OCI-LY7 (cell line): ENCODE measurements around the gene ZBTB39. TPM values are rescaled to one million over a fixed set of nuclear protein-coding genes. Genes with fewer than 3 reads are reported as not detected.

Source experiments
- BruUV-seq: library from RNA; stranded (reverse); fragments of 400-500 nt; replicated peaks from 2 replicates; lab custom pipeline; 2021; lab: Mats Ljungman, UMichigan
- CTCF ChIA-PET: fragments of 300-600 bp; sonication (Branson Sonifier 250); formaldehyde crosslinking; loops from one replicate; lab custom pipeline; 2022; ENCODE audit warnings: antibody characterized with exemption; ENCODE audit not compliant: unreplicated experiment; lab: Charles Lee
- POLR2A ChIA-PET: fragments of 300-600 bp; sonication (Branson Sonifier 250); formaldehyde crosslinking; loops from one replicate; lab custom pipeline; 2022; ENCODE audit warnings: antibody characterized with exemption; lab: Charles Lee
- DNase-seq: peaks from one replicate; pipeline ENCODE4 v3.0.0-alpha.2; 2015; ENCODE audit warnings: low spot score
- H2AFZ ChIP-seq: fragments of 200-600 bp; sonication (generic), shearing (Covaris generic); 2 replicates; pipeline ENCODE4 v1.6.1; 2014; ENCODE audit warnings: mild to moderate bottlenecking, antibody characterized with exemption, low read length, moderate library complexity
- H3K27ac ChIP-seq: fragments of 200-600 bp; sonication (generic); 2 replicates; pipeline ENCODE4 v1.5.1; 2014; ENCODE audit warnings: mixed run types, low read depth, mild to moderate bottlenecking, moderate library complexity, low read length, inconsistent platforms; ENCODE audit not compliant: poor library complexity, severe bottlenecking
- H3K36me3 ChIP-seq: fragments of 200-600 bp; sonication (generic); 2 replicates; pipeline ENCODE4 v1.6.1; 2014; ENCODE audit warnings: mild to moderate bottlenecking, antibody characterized with exemption, low read length, moderate library complexity, mixed read lengths; ENCODE audit not compliant: insufficient read depth
- H3K4me1 ChIP-seq: fragments of 200-600 bp; sonication (generic); 2 replicates; pipeline ENCODE4 v1.5.1; 2014; ENCODE audit warnings: mild to moderate bottlenecking, low read length; ENCODE audit not compliant: insufficient read depth, poor library complexity, severe bottlenecking
- H3K4me2 ChIP-seq: fragments of 200-600 bp; sonication (generic); 2 replicates; pipeline ENCODE4 v1.6.1; 2014; ENCODE audit warnings: mild to moderate bottlenecking, low read length
- H3K4me3 ChIP-seq: fragments of 200-600 bp; sonication (generic); 2 replicates; pipeline ENCODE4 v1.5.1; 2014; ENCODE audit warnings: mild to moderate bottlenecking, low read depth, low read length; ENCODE audit not compliant: poor library complexity, severe bottlenecking
- H3K79me2 ChIP-seq: fragments of 200-600 bp; sonication (generic); 2 replicates; pipeline ENCODE4 v1.6.1; 2016; ENCODE audit warnings: low read depth, mild to moderate bottlenecking, low read length, moderate library complexity, mixed read lengths; ENCODE audit not compliant: insufficient read depth
- H3K9me2 ChIP-seq: fragments of 200-600 bp; sonication (generic); 2 replicates; pipeline ENCODE4 v1.6.1; 2016; ENCODE audit warnings: mild to moderate bottlenecking, low read length, mixed read lengths; ENCODE audit not compliant: insufficient read depth
- H3K9me3 ChIP-seq: fragments of 200-600 bp; sonication (generic); 2 replicates; pipeline ENCODE4 v1.6.1; 2014; ENCODE audit warnings: mild to moderate bottlenecking, mixed run types, low read length, mixed read lengths
- H4K20me1 ChIP-seq: fragments of 200-600 bp; sonication (generic); 2 replicates; pipeline ENCODE4 v1.6.1; 2014; ENCODE audit warnings: mild to moderate bottlenecking, antibody characterized with exemption, low read length, moderate library complexity, mixed read lengths; ENCODE audit not compliant: insufficient read depth
- EZH2phosphoT487 ChIP-seq: fragments of 200-600 bp; sonication (generic); IDR thresholded peaks from 2 replicates; pipeline ENCODE4 v1.6.1; 2018; ENCODE audit warnings: low read depth, borderline replicate concordance, mild to moderate bottlenecking, mixed run types, antibody characterized with exemption, low read length, moderate library complexity, mixed read lengths
- intact Hi-C: fragments of 100-400 bp; cut with micrococcal nuclease; formaldehyde crosslinking; loops from one replicate; pipeline ENCODE4 v1.10.0; 2022; ENCODE audit not compliant: unreplicated experiment
- total RNA-seq, 2 experiments: library from RNA; depleted of rRNA in 1 of 2; stranded (reverse); fragments of >200 nt in 1 of 2; shearing (Covaris generic) in 1 of 2; gene quantifications; 2 replicates each; pipeline ENCODE4 v1.2.3, GENCODE V29; 2014 to 2022
- TF ChIP-seq, protein P1 (sequence below): fragments of 200-600 bp; sonication (generic); conservative IDR thresholded peaks from 2 replicates; pipeline ENCODE4 v1.5.1; 2014; ENCODE audit warnings: mild to moderate bottlenecking, antibody characterized with exemption, low read length, moderate library complexity, mixed read lengths

The ZBTB39 gene
- total RNA-seq, 2 experiments from 2014 or later, result 10.0 to 10.9 TPM

DNA sequence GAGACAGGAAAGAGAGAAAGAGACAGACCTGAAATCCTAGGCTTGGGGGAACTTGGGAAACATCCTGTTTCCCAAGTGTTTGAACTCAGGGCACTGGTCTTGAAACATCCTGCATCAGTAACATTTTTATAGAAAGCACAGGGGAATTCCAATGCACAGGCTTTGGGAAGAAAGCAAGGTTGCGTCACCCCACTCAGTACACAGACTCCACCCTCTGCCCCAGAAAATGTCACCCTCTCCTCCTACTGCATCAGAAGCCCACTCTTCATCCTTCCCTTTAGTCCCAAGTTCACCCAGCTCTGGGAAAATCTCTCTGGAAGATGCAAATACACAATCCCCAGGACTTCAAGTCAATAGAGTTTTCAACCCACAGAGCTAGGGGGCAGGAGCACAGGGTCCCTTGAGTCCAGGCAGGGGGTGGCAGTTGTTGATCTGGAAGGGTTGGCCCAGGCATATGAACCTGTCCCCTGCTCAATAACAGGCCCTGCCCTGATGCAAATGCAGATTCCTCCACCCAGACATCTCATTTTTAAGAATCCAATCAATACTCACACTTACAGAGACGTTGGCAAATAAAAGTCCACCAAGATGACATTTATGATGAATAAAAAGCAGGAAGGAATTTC is 50.6 kb downstream of the ZBTB39 start:
- no peak for DNase-seq
- Histone ChIP-seq H3K79me2 (no peaks in the 10 kb centered on the region), H2AFZ (no peak overlapping the region), H3K4me2 (no peak overlapping the region), H3K9me3 (no peaks in the 10 kb centered on the region), H3K36me3 (no peaks in the 10 kb centered on the region), H3K4me1 (no peaks in the 10 kb centered on the region), H3K9me2 (no peaks in the 10 kb centered on the region), H4K20me1 (no peaks in the 10 kb centered on the region), H3K27ac (no peak overlapping the region), H3K4me3 (no peak overlapping the region)
- BruUV-seq, result no TSS peak
- intact Hi-C loops, result no loop called here
- ChIA-PET POLR2A (interaction anchor here (1.1 kb wide), 1 partner anchor 32 kb away, joined by 3 read pairs; no protein-coding TSS in a partner anchor), CTCF (no interaction called here)
- TF ChIP-seq, protein P1, sequence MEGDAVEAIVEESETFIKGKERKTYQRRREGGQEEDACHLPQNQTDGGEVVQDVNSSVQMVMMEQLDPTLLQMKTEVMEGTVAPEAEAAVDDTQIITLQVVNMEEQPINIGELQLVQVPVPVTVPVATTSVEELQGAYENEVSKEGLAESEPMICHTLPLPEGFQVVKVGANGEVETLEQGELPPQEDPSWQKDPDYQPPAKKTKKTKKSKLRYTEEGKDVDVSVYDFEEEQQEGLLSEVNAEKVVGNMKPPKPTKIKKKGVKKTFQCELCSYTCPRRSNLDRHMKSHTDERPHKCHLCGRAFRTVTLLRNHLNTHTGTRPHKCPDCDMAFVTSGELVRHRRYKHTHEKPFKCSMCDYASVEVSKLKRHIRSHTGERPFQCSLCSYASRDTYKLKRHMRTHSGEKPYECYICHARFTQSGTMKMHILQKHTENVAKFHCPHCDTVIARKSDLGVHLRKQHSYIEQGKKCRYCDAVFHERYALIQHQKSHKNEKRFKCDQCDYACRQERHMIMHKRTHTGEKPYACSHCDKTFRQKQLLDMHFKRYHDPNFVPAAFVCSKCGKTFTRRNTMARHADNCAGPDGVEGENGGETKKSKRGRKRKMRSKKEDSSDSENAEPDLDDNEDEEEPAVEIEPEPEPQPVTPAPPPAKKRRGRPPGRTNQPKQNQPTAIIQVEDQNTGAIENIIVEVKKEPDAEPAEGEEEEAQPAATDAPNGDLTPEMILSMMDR, result no peak
- no peak for TF ChIP-seq EZH2phosphoT487

- no peaks in the 10 kb centered on the region for H3K9me2 ChIP-seq
- ChIA-PET POLR2A (no interaction called here), CTCF (no interaction called here)
- no peak overlapping the region for H3K27ac ChIP-seq
- TF ChIP-seq EZH2phosphoT487, result no peak
- TF ChIP-seq, protein P1, result no peak
- intact Hi-C loops, result no loop called here
- H3K36me3 ChIP-seq, result no peaks in the 10 kb centered on the region
- BruUV-seq, result no TSS peak
- no peak overlapping the region for H2AFZ ChIP-seq
- H3K9me3 ChIP-seq, result no peaks in the 10 kb centered on the region
- no peak for DNase-seq
- no peaks in the 10 kb centered on the region for H3K79me2 ChIP-seq
- no peak overlapping the region for H3K4me2 ChIP-seq
- no peaks in the 10 kb centered on the region for H4K20me1 ChIP-seq
- H3K4me3 ChIP-seq, result no peak overlapping the region
- H3K4me1 ChIP-seq, result no peaks in the 10 kb centered on the region
These were observed 51.4 kb downstream of the ZBTB39 start for GRCh38 chr12:56954958-56955355.

DNA sequence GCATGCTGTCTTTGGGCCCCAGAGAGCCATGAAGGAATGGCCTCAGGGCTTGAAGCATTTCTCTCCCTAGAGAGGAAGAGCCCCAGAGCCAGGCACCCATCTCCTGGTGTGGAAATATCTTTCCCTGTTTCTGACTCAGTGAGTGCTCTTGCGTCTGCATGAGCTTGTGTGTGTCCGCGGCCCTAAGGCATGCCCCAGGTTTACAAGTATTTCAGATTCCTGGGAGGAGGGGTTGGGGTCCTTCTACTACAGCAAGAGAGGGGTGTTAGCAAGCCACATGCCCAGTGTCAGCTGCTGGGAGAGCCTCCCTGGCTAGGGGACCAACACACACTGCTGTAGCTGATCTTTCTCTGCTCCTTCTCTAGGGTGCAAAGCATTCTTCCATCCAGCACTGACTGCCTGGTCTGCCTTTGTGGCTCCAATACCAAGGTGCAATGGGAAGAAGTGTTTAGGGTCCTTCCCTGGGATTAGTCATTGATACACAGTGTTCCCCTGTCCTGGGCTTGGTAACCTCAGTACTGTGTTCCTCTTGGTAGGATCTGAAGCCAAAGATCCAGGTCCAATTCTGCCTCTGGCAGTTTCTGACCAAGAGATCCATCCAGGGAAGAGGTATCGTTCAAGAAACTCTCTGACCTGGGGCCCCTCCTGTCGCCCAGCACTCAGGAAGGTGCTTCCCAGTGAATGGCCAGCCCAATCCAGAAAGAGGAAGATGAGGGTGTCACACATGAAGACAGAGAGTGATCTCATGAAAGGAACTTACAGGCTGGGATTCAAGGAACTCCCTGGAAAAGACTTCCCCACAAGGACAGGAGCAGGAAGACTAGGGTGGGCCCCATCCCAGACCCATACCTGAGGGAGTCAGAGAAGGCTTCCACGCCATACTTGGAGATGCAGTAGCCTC is 52.0 kb downstream of the ZBTB39 start:
- H3K36me3 ChIP-seq, result no peaks in the 10 kb centered on the region
- H3K4me3 ChIP-seq, result no peak overlapping the region
- H3K4me1 ChIP-seq, result no peaks in the 10 kb centered on the region
- POLR2A ChIA-PET, result no interaction called here
- H4K20me1 ChIP-seq, result no peaks in the 10 kb centered on the region
- H3K27ac ChIP-seq, result no peak overlapping the region
- no peaks in the 10 kb centered on the region for H3K79me2 ChIP-seq
- no peak for DNase-seq
- CTCF ChIA-PET, result no interaction called here
- intact Hi-C loops, result no loop called here
- H2AFZ ChIP-seq, result no peak overlapping the region
- TF ChIP-seq EZH2phosphoT487, result no peak
- TF ChIP-seq, protein P1, result no peak
- H3K9me2 ChIP-seq, result no peaks in the 10 kb centered on the region
- no peaks in the 10 kb centered on the region for H3K9me3 ChIP-seq
- BruUV-seq, result no TSS peak
- H3K4me2 ChIP-seq, result no peak overlapping the region
